H1 (cell line): ENCODE measurements around the gene IFNK. TPM values are rescaled to one million over a fixed set of nuclear protein-coding genes. Genes with fewer than 3 reads are reported as not detected.

ENCODE experiments used
- CTCF ChIA-PET: fragments of 300-600 bp; sonication (Branson Sonifier 250); formaldehyde crosslinking; loops from one replicate; lab custom pipeline; 2021; ENCODE audit not compliant: partially characterized antibody; lab: Charles Lee
- POLR2A ChIA-PET: fragments of 300-600 bp; sonication (Branson Sonifier 250); formaldehyde crosslinking; loops from one replicate; lab custom pipeline; 2021; ENCODE audit warnings: inconsistent platforms; ENCODE audit not compliant: partially characterized antibody; lab: Charles Lee
- DNase-seq, 2 experiments: peaks; one replicate each; pipeline versions ENCODE4 v3.0.0 to v3.0.0-alpha.2; 2010 to 2022; ENCODE audit warnings: low spot score in 2 of 2, low read depth in 1 of 2, mixed read lengths in 1 of 2
- FAIRE-seq: peaks from 2 replicates; lab custom pipeline; 2011; peaks lifted over from hg19 to GRCh38; lab: Jason Lieb, UNC
- H2AFZ ChIP-seq: 2 replicates; pipeline ENCODE4 v1.8.1; 2012; ENCODE audit warnings: low read length, inconsistent platforms
- H2AK5ac ChIP-seq: 2 replicates; pipeline ENCODE4 v1.6.1; 2013; ENCODE audit warnings: low read depth, low read length
- H2BK120ac ChIP-seq: replicated peaks from 2 replicates; pipeline ENCODE3; 2013; ENCODE audit warnings: low read depth, low read length, inconsistent platforms
- H2BK12ac ChIP-seq: 2 replicates; pipeline ENCODE4 v1.6.1; 2013; ENCODE audit warnings: low read depth, low read length
- H2BK15ac ChIP-seq: 2 replicates; pipeline ENCODE4 v1.6.1; 2013; ENCODE audit warnings: low read length
- H2BK20ac ChIP-seq: 2 replicates; pipeline ENCODE4 v1.6.1; 2013; ENCODE audit warnings: low read length
- H2BK5ac ChIP-seq: 2 replicates; pipeline ENCODE4 v1.6.1; 2013; ENCODE audit warnings: low read depth, low read length
- H3K14ac ChIP-seq: 2 replicates; pipeline ENCODE4 v1.6.1; 2013; ENCODE audit warnings: inconsistent platforms; ENCODE audit not compliant: insufficient read length
- H3K18ac ChIP-seq: 2 replicates; pipeline ENCODE4 v1.6.1; 2013; ENCODE audit warnings: low read length; ENCODE audit errors: extremely low read depth
- H3K23ac ChIP-seq: 2 replicates; pipeline ENCODE4 v1.6.1; 2013; ENCODE audit warnings: inconsistent platforms; ENCODE audit not compliant: insufficient read length
- H3K23me2 ChIP-seq: 2 replicates; pipeline ENCODE4 v1.6.1; 2013; ENCODE audit warnings: low read depth, low read length
- H3K27ac ChIP-seq: 2 replicates; pipeline ENCODE4 v1.6.1; 2011; ENCODE audit warnings: low read depth, low read length, inconsistent platforms
- H3K27me3 ChIP-seq, 4 experiments: replicated peaks in 1 of 4; 1 replicate in 1 of 4; 2 replicates in 3 of 4; pipeline versions ENCODE4 v1.6.1 to v1.8.1; 2011 to 2013; ENCODE audit warnings: low read length in 3 of 4, mild to moderate bottlenecking in 3 of 4, inconsistent platforms in 2 of 4, mixed read lengths in 2 of 4, moderate library complexity in 1 of 4; ENCODE audit not compliant: control insufficient read depth in 3 of 4, insufficient read depth in 3 of 4; ENCODE audit errors: extremely low read depth in 1 of 4
- H3K36me3 ChIP-seq, 4 experiments: 2 replicates each; pipeline versions ENCODE4 v1.6.1 to v1.8.1; 2011 to 2013; ENCODE audit warnings: mild to moderate bottlenecking in 4 of 4, low read length in 3 of 4, moderate library complexity in 2 of 4, control low read depth in 1 of 4, inconsistent platforms in 1 of 4; ENCODE audit not compliant: insufficient read depth in 4 of 4, control insufficient read depth in 2 of 4
- H3K4ac ChIP-seq: replicated peaks from 2 replicates; pipeline ENCODE3; 2013; ENCODE audit warnings: low read length, low read depth, mixed read lengths, inconsistent platforms; ENCODE audit not compliant: insufficient read length
- H3K4me1 ChIP-seq, 4 experiments: replicated peaks in 1 of 4; 1 replicate in 1 of 4; 2 replicates in 3 of 4; pipeline versions ENCODE4 v1.6.1 to v1.8.1; 2011 to 2013; ENCODE audit warnings: low read length in 3 of 4, inconsistent platforms in 2 of 4, mixed read lengths in 1 of 4; ENCODE audit not compliant: insufficient read depth in 4 of 4, control insufficient read depth in 3 of 4
- H3K4me2 ChIP-seq, 2 experiments: 2 replicates each; pipeline versions ENCODE4 v1.6.1 to v1.8.1; 2011 to 2013; ENCODE audit warnings: low read depth in 2 of 2, low read length in 2 of 2, control low read depth in 1 of 2, inconsistent platforms in 1 of 2, mild to moderate bottlenecking in 1 of 2; ENCODE audit not compliant: insufficient read depth in 1 of 2
- H3K4me3 ChIP-seq, 4 experiments: fragments of 200-600, 300-600 bp in 1 of 4; sonication (generic), shearing (Covaris generic), sonication (Bioruptor Twin) in 1 of 4; 2 replicates each; pipeline versions ENCODE4 v1.5.1 to v1.8.1; 2011 to 2016; ENCODE audit warnings: low read length in 4 of 4, low read depth in 3 of 4, control low read depth in 2 of 4, inconsistent platforms in 2 of 4, mild to moderate bottlenecking in 2 of 4, mixed read lengths in 1 of 4, moderate library complexity in 1 of 4; ENCODE audit not compliant: insufficient read depth in 2 of 4; ENCODE audit errors: extremely low read depth in 1 of 4
- H3K56ac ChIP-seq: replicated peaks from 2 replicates; pipeline ENCODE3; 2013; ENCODE audit warnings: low read depth, mild to moderate bottlenecking, mixed read lengths, low read length, inconsistent platforms; ENCODE audit not compliant: insufficient read length
- H3K79me1 ChIP-seq: 2 replicates; pipeline ENCODE4 v1.6.1; 2013; ENCODE audit warnings: low read depth, low read length, control low read depth
- H3K79me2 ChIP-seq, 2 experiments: 2 replicates each; pipeline versions ENCODE4 v1.6.1 to v1.8.1; 2012 to 2013; ENCODE audit warnings: low read length in 2 of 2, mild to moderate bottlenecking in 2 of 2, inconsistent platforms in 1 of 2; ENCODE audit not compliant: insufficient read depth in 2 of 2, control insufficient read depth in 1 of 2
- H3K9ac ChIP-seq, 4 experiments: replicated peaks in 1 of 4; 1 replicate in 1 of 4; 2 replicates in 3 of 4; pipeline versions ENCODE4 v1.6.1 to v1.8.1; 2011 to 2013; ENCODE audit warnings: low read depth in 3 of 4, low read length in 3 of 4, control low read depth in 2 of 4, mild to moderate bottlenecking in 2 of 4, moderate library complexity in 2 of 4, inconsistent platforms in 1 of 4; ENCODE audit errors: extremely low read depth in 1 of 4
- H3K9me3 ChIP-seq, 2 experiments: 2 replicates each; pipeline versions ENCODE4 v1.6.1 to v1.8.1; 2012 to 2013; ENCODE audit warnings: mild to moderate bottlenecking in 2 of 2, moderate library complexity in 2 of 2, control low read depth in 1 of 2, inconsistent platforms in 1 of 2, low read depth in 1 of 2, low read length in 1 of 2, mixed read lengths in 1 of 2; ENCODE audit not compliant: insufficient read depth in 2 of 2
- H4K20me1 ChIP-seq, 2 experiments: replicated peaks in 1 of 2; 2 replicates each; pipeline versions ENCODE3 to v1.8.1; 2011 to 2013; ENCODE audit warnings: inconsistent platforms in 2 of 2, low read length in 2 of 2, mild to moderate bottlenecking in 1 of 2; ENCODE audit not compliant: insufficient read depth in 2 of 2, control insufficient read depth in 1 of 2
- H4K5ac ChIP-seq: 2 replicates; pipeline ENCODE4 v1.6.1; 2013; ENCODE audit warnings: low read length, low read depth, mixed read lengths, inconsistent platforms; ENCODE audit not compliant: insufficient read length
- H4K8ac ChIP-seq: 2 replicates; pipeline ENCODE4 v1.8.0; 2013; ENCODE audit warnings: mild to moderate bottlenecking, moderate library complexity, low read length, inconsistent platforms; ENCODE audit not compliant: insufficient read depth; ENCODE audit errors: extremely low read depth
- H4K91ac ChIP-seq: replicated peaks from 2 replicates; pipeline ENCODE3; 2013; ENCODE audit warnings: low read length, mixed read lengths, inconsistent platforms; ENCODE audit not compliant: insufficient read length
- BRCA1 ChIP-seq: IDR thresholded peaks from 2 replicates; pipeline ENCODE4 v1.6.1; 2012; ENCODE audit warnings: low read depth, low read length, improper control_type of control experiment
- CHD1 ChIP-seq: IDR thresholded peaks from 2 replicates; pipeline ENCODE4 v1.6.1; 2012; ENCODE audit warnings: low read depth, low read length, improper control_type of control experiment
- CTBP2 ChIP-seq: IDR thresholded peaks from 2 replicates; pipeline ENCODE4 v1.7.0; 2011; ENCODE audit warnings: borderline replicate concordance, mild to moderate bottlenecking, moderate library complexity, mixed read lengths, low read length; ENCODE audit not compliant: insufficient read depth, insufficient read length
- EGR1 ChIP-seq: IDR thresholded peaks from 2 replicates; pipeline ENCODE4 v1.6.1; 2011; ENCODE audit warnings: low read depth, low read length, borderline replicate concordance
- EP300 ChIP-seq, 2 experiments: IDR thresholded peaks; 1 replicate in 1 of 2; 2 replicates in 1 of 2; pipeline ENCODE4 v1.6.1; 2011 to 2012; ENCODE audit warnings: low read depth in 2 of 2, low read length in 2 of 2, mild to moderate bottlenecking in 2 of 2, borderline replicate concordance in 1 of 2, inconsistent platforms in 1 of 2, moderate library complexity in 1 of 2
- KDM5A ChIP-seq: fragments of 200-600 bp; IDR thresholded peaks from 2 replicates; pipeline ENCODE4 v1.7.1; 2012; ENCODE audit warnings: mild to moderate bottlenecking, low read length, inconsistent platforms, mixed read lengths
- PHF8 ChIP-seq: fragments of 200-600 bp; sonication (generic); conservative IDR thresholded peaks from 2 replicates; pipeline ENCODE4 v1.7.1; 2012; ENCODE audit warnings: low read depth, mild to moderate bottlenecking, inconsistent platforms, low read length, moderate library complexity
- POU5F1 ChIP-seq: IDR thresholded peaks from 2 replicates; pipeline ENCODE4 v1.6.1; 2011; ENCODE audit warnings: low read depth, mild to moderate bottlenecking, low read length, moderate library complexity
- SP4 ChIP-seq: IDR thresholded peaks from 2 replicates; pipeline ENCODE4 v1.6.1; 2012; ENCODE audit warnings: low read length, inconsistent platforms
- TEAD4 ChIP-seq: IDR thresholded peaks from 2 replicates; pipeline ENCODE4 v1.6.1; 2012; ENCODE audit warnings: low read depth, low read length, inconsistent platforms, mixed read lengths
- WGBS, 2 experiments: shearing (Covaris generic) in 1 of 2; methylation state at CpG; one replicate each; pipeline versions ENCODE4 v1.1.6 to v1.1.7; 2013 to 2015; ENCODE audit warnings: low lambda C conversion rate in 2 of 2, mixed read lengths in 2 of 2, inconsistent platforms in 1 of 2, low coverage in 1 of 2, missing lambda C conversion rate in 1 of 2; ENCODE audit not compliant: insufficient replicate concordance in 2 of 2, insufficient coverage in 1 of 2, insufficient read length in 1 of 2; ENCODE audit errors: extremely low coverage in 1 of 2, missing lambda C conversion rate in 1 of 2; 5-methylcytosine and 5-hydroxymethylcytosine counted together
- polyA plus RNA-seq, 7 experiments: library from polyadenylated mRNA; depleted of rRNA in 3 of 7; stranded (reverse) in 5 of 7; unstranded in 2 of 7; fragments of >200 nt in 5 of 7; fragments of 200-250 nt in 2 of 7; gene quantifications; 1 replicate in 5 of 7; 2 replicates in 1 of 7; 4 replicates in 1 of 7; pipeline versions ENCODE4 v1.2.1 to v1.2.3, GENCODE V29; 2011 to 2013; ENCODE audit warnings: missing spikeins in 2 of 7, mixed read lengths in 2 of 7
- total RNA-seq: library from RNA; stranded (reverse); fragmentation: NEBNext Ultra II Directional; extraction: Animal tissue kit (Norgen Biotek cat#: 25700); gene quantifications from 2 replicates; pipeline ENCODE4 v1.2.1, GENCODE V29; 2021
- TF ChIP-seq, protein P1 (sequence below): IDR thresholded peaks from 2 replicates; pipeline ENCODE4 v1.6.1; 2012; ENCODE audit warnings: inconsistent platforms

IFNK gene
- total and polyA plus RNA-seq, 2 of the 8 experiments (the other 6 are each of a cell fraction or from before 2014, with no cell fraction given), result not detected

DNA sequence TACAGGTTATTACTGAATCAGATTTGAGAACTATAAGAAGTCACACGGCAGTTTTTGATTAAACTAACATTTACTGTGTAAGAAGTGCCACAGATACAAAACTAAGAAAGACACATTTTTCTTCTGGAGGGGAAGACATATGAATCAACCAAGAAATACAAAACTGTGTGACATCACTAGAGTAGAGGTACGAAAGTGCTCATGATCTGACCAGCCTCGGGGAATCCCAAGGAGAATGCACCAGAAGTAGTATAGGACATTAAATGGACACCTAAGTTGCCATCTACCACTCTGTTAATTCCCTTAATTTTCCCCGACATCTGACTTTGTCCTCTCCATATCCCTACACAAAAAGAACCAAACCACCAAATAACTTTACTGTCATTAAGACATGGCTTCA lies 5.3 kb upstream of the IFNK start:
- Histone ChIP-seq H4K5ac (no peak overlapping the region), H3K36me3 (no peaks in the 10 kb centered on the region), H2BK20ac (no peak overlapping the region), H3K9me3 (no peaks in the 10 kb centered on the region), H3K27me3 (no peaks in the 10 kb centered on the region), H3K79me2 (peaks cover 0 to 34% of the 10 kb centered on the region in 2 experiments; a peak in 3 of 4 replicates), H2BK5ac (no peak overlapping the region), H3K56ac (no peak overlapping the region), H3K23ac (no peak overlapping the region), H2BK120ac (no peak overlapping the region), H2BK15ac (no peak overlapping the region), H3K9ac (no peak overlapping the region), H4K8ac (no peak overlapping the region), H3K4me3 (no peak overlapping the region), H3K4ac (no peak overlapping the region), H3K4me1 (no peaks in the 10 kb centered on the region), H3K4me2 (no peak overlapping the region), H3K14ac (no peak overlapping the region), H4K20me1 (no peaks in the 10 kb centered on the region), H3K79me1 (peaks cover 2% of the 10 kb centered on the region; the same call in 1 of the 2 replicates), H3K23me2 (no peaks in the 10 kb centered on the region), H3K18ac (no peak overlapping the region), H2BK12ac (no peak overlapping the region), H2AK5ac (no peak overlapping the region), H4K91ac (no peak overlapping the region), H2AFZ (no peak overlapping the region), H3K27ac (no peak overlapping the region)
- 99% methylated on average over 4 of the region's 4 CpGs; no CpG with 5 or more reads in 1 of the 2 experiments for WGBS, 2 experiments
- CTCF ChIA-PET, result no interaction called here
- FAIRE-seq, result no peak
- no peak for DNase-seq
- TF ChIP-seq CTBP2 (no peak), POU5F1 (no peak), PHF8 (no peak), EGR1 (no peak), TEAD4 (no peak), KDM5A (no peak), CHD1 (no peak), SP4 (no peak), EP300 (IDR thresholded peaks at IDR 0.05; ENCODE audit: borderline replicate concordance in 1 of 2, low read depth in 2 of 2, low read length in 2 of 2) (no peak), BRCA1 (no peak)
- TF ChIP-seq, protein P1, sequence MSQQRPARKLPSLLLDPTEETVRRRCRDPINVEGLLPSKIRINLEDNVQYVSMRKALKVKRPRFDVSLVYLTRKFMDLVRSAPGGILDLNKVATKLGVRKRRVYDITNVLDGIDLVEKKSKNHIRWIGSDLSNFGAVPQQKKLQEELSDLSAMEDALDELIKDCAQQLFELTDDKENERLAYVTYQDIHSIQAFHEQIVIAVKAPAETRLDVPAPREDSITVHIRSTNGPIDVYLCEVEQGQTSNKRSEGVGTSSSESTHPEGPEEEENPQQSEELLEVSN, result no peak
- POLR2A ChIA-PET, result no interaction called here
